Cortex of kidney (tissue), 1 donor: ENCODE data around the gene PDE4B.
"Not testable (repeated sequence)": the region's sequence is repeated elsewhere in the genome, so short reads cannot be mapped to it uniquely, and the experiment has no call there.

Experiments
- DNase-seq: peaks from one replicate; lab custom pipeline; 2025; lab: John Stamatoyannopoulos, UW

Gene PDE4B

DNA sequence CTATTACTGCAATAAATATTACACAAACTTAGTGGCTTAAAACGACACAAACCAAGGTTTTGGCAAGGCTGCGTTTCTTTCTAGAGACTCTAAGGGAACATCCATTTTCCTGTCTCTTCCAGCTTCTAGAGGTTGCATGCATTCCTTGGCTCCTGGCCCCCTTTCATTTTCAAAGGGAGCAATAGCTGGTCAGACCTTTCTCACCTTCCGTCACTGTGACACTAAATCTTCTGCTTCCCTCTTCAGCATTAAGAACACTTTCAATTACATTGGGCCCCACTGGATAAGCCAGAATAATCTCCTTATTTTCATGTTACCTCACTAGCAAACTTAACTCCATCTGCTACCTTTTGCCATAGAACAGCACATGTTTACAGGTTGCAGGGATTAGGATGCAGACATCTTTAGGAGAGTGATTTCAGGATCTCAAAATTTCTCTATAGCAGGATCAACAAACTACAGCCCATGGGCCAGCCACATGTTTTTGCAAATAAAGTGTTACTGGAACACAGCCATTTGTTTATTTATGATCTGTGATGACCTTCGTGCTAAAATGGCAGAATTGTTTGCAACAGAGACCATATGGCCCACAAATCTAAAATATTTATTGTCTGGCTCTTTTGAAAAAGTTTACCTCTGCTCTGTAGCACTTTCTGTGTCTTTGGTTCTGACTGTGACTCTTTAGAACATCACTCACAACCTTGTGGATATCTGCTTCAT, 519.7 kb downstream of the PDE4B start:
- DNase-seq, result no peak

DNA sequence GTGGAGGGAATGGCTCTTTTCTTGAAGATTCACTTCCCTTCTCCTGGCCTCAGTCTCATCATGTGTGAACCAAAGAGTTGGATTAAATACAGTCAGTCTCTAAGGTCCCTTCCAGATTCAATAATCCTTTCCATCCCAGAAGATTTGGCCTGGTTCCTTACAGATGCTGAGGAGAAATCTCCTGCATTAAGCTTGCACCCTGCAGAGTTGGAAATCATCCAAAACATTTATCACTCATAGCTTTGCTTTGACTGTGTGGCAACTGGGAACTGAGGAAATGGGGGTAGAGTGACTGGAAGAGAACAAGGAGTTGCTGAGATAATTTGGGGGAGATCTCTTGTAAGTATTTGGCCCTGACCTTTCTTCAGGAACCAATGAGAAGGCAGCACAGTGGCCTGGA, 520.7 kb downstream of the PDE4B start:
- no peak for DNase-seq

DNA sequence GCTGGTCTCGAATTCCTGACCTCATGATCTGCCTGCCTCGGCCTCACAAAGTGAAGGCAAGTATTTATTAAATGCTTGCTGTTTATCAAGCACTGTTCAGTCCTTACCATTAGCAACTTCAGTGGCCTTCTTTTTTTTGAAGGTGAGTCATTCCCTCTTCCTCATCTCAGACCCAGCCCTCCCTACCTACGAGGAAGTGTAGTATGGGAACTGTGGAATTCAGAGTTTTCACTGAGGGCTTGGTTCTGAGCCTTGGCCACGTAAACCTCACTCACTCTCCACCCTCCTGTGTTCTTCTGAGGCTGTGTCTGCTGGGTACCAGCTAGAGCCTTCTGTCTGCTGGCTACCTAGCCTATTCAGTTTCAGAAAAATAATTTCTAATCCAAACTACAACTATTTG, 523.0 kb downstream of the PDE4B start:
- DNase-seq, result no peak

DNA sequence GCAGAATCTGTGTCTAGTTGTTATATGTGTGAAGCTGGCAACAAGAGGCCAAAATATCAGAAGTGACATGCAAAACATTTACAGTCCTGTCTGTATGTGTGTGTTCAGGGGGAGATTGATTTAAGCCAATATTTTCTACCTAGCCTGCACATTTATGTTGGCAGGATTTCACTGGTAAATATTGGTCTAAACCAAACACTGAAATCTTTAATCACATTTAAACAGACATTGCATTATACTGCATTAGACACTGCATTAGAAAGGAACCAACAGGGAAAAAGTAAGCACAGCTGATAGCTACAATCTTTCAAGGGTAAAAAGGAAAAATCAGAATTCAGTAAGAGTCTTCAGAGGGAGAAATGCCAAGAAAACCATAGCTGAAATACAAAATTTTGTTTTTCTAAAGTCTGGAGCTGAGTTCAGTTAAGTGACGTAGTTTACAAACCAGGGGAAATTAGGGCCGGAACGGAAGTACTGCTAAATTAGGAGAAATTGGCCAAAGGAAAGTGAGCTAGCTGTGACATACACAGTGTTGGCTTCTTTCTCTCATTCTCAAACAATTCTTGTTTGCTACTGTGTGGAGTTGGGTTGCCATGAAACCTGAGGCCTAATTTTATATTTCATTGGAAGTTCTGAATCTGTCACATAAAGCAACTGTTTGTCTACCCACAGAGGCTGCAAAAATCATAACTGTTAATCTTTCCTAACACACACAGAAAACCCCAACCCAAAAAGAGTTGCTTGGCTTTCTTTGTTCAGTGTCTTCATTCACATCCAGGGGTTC, 524.0 kb downstream of the PDE4B start:
- no peak for DNase-seq

DNA sequence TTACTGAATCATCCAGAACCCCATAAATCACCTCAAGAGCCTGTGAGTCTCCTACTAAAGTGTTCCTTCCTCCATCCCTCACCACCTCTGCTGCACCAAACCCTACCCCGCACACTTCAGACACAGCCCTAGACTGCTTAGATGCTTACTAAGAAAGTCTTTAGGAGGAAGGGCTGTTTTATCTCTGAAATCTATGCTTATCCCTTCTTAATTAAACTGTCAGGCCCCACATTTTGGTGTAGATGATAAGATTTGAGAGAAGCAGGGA, 524.5 kb downstream of the PDE4B start:
- DNase-seq, result no peak

DNA sequence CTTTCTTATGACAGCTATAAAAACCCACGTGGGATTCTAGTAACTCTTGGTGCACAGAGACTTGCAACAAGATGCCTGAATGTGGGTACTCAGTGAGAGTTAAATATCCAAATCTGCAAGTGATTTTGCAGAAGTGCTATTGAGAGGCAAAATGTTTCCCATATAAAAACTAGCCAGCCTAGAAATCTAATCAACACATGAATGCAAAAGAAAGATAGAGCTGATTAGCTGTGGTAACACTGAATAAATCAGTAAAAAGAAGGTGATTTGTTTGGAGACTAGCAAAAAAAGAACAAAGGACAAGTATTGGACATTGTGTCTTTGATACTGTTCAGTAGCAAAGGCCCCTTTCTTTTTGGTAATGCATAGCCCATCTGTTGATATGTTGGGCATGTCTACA, 527.5 kb downstream of the PDE4B start:
- DNase-seq, result no peak

DNA sequence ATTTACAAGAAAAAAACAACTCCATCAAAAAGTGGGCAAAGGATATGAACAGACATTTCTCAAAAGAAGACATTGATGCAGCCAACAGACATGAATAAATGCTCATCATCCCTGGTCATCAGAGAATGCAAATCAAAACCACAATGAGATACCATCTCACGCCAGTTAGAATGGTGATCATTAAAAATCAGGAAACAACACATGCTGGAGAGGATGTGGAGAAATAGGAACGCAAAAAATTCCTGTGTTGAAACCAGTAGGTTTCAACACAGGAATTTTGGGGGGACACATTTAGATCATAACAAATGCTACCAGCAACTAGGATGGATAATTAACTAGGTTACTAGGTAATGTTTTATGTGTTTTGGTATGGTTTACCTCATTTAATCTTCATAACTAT, 529.8 kb downstream of the PDE4B start:
- not testable (repeated sequence) for DNase-seq

DNA sequence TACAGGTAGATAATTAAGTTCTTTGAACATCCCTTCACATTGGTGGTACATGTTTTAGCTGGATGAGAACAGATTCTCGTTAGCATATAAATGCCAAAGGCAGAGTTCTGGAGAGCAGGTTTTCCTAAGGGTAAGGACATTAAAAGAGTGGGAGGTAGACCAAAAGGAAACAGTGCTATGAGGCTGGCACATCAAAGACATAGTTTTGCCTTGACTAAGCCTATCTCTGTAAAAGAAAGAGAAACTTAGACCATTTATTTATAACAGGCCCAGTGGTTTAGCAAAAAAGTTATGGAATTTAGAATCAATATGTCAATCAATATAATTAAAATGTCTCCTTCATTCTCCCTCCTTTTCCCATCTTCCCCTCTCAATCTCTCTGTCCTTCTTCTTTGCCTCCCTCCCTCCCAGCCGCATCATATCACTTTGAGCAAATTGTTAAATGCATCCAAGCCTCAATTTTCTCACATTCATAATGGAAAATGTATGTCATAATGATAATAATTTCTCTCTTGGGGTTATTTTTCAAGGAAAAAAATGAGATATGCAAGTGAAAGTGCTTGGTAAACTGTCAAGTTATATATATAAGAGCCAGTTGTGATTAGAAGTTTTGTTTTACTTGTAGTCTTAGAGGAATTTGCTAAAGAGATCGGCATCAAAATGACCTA, 531.4 kb downstream of the PDE4B start:
- DNase-seq, result no peak

DNA sequence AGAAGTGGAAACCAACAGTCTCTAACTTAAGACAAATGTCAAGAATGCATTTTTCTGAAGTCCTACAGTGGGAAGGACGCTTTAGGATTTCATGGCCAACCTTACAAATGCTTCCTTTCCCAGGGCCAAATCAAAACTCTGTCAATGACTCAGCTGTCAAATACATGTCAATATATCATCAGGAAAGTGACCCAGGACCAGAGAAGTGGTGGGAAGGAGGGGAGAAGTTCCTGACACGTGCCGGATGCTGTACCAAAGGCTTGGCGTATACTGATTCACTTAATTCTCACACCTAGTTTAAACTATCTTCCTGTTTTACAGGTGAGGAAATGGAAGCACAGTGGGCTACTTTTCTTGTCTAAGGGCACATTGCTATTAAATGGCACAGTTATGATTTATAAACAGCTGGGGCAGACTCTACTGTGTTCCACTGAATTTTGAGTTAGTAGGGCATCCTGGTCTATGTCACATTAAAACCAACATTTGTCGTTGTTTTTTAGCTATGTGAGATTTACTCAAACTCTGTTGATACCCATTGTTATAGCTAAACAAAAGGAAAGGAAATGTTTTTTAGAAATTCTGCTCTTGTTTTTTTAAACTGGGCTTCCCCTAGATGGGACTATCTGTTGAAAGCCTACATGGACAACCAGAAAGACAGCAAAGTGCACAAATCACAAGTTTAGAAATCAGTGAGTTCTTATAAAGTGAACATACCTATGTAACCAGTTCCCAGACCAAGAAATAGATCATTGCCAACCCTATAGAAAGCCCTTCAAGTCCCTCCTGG, 533.1 kb downstream of the PDE4B start:
- DNase-seq, result no peak

DNA sequence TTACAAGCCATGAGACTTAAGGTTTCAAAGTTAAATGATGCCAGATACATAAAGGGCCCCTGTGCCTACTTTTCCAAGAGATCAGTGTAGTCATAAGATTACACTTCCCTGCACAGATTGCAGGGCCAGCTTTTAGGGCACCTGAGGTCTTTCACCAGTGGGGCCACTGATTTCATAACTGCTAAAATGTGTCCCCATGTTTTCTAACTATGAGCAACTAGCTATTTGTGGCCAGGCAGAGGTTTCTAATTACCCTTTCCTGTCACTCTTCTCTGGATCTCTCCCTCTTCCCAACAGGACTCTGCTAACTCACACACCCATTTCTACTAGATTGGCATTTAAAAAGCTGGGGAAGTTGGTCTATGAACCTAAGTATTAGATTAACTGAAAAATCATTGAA, 534.2 kb downstream of the PDE4B start:
- no peak for DNase-seq

DNA sequence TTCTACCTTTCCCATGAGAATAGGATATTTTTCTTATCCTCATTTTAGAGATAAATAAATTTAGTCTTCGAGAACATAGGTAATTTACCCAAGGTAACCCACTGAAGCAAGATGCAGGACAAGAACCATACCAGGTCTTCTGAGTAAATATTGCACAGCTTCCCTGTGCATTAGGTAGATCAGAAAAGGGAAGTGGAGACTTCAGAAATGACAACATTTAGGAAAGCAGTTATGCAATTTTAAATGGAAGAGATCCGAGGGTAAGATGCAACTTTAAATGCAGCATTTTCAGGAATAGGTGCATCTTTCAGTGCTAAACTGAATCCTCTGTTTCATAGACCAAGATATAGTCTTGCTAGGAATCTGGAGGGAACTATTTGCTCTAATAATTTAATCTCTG, 534.9 kb downstream of the PDE4B start:
- DNase-seq, result no peak

DNA sequence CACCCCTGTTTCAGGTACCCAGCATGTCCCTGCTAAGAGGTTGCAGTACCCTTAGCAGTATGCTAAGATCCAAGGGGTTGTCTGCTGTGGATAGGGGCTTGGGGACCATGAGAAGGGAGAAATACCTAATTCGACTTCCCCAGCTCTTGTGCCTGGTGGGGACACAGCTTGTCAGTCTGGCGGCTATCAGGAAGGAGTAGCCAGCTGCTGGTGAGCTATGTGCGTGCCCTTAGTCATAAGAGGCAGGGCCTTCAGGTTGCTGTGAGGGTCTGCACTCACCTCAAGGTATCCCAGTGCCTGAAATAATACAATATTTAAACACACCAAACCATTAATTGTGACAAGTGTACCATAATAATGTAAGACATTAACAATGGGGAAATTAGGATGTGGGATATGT, 536.2 kb downstream of the PDE4B start:
- DNase-seq, result no peak

DNA sequence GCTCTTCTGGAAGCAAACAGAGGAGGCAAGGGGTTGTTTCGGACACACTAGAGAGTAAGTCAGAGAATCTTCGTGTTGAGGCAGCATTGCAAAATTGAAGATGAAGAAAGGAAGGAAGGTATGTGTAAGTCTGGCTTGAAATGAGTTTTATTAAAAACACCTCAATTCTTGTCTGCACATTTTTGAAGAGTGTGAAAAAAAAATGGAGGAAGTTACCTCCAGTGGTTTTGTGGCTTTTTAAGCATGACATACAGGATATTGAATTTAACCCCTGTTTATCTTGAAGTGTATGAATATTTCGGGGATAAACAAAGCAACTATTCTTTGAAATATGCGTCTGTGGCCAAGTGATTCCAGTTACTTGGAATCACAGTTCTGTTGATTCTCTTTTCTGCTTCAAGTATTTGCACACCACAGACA, 538.0 kb downstream of the PDE4B start:
- no peak for DNase-seq

DNA sequence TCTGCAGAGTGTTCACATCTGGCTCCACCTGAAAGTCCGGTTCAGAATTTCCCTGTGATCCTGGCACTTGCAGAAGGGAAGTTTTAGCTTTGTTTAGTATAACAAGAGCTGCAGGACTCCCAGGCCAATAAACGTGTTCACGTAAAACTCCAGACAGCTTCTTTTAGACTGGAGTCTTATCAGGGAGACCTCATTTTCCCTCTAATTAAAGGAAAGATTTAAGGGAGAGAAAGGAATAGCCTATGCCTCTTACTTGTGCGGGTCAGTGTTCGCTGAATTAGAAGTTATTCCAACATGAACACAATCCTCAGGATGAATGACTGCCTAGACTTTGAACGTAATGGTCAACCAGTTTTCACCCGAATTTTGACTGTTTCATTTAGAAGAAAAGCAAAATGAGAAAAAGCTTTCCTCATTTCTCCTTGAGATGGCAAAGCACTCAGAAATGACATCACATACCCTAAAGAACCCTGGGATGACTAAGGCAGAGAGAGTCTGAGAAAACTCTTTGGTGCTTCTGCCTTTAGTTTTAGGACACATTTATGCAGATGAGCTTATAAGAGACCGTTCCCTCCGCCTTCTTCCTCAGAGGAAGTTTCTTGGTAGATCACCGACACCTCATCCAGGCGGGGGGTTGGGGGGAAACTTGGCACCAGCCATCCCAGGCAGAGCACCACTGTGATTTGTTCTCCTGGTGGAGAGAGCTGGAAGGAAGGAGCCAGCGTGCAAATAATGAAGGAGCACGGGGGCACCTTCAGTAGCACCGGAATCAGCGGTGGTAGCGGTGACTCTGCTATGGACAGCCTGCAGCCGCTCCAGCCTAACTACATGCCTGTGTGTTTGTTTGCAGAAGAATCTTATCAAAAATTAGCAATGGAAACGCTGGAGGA, 539.2 kb downstream of the PDE4B start:
- no peak for DNase-seq

DNA sequence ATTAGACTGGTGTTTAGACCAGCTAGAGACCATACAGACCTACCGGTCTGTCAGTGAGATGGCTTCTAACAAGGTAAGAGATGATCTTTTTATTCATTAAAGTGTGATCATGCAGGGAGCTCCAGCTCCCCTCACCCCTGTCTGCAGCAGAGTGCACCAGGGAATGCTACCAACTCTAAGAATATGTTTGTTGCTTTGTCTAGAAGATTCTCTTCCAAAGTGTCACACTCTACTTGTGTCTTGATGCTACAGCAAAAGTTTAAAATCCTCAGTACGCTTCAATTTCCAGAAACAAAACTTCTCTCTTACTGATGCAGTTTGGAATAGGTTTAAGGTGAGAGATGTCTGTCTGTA, 539.8 kb downstream of the PDE4B start:
- no peak for DNase-seq

DNA sequence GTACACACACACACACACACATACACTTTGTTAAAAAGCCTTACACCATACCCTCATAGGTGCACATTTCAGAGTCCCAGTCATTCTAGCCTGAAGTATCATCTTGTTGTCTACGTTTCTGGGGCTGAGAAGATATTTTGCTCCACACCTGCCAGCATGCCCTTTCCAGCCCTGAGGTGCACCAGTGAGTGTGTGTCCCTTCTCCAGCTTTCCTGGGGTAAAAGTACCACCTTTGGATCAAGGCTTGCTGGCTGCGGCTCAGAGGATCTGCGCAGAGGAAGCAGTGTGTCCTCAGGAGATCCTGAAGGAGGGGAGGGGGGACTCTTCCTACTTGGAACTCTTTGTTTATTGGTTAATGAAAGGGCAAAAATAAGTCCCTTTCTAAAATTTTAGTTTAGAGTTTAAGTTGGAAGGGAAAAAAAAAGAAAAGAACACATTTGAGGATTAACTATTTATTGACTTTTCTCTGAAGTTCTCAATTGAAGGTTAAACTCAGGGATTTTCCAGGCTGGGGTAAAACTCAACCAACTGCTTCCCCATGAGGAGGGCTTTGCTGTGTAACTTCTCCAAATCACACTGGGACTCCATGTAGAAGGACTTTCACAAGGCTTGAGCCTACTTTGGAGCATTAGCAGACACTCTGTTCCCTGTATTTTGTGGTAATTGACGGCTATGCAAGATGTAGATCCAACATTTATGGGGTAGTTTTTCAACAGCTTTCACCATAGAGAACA, 540.9 kb downstream of the PDE4B start:
- DNase-seq, result no peak

DNA sequence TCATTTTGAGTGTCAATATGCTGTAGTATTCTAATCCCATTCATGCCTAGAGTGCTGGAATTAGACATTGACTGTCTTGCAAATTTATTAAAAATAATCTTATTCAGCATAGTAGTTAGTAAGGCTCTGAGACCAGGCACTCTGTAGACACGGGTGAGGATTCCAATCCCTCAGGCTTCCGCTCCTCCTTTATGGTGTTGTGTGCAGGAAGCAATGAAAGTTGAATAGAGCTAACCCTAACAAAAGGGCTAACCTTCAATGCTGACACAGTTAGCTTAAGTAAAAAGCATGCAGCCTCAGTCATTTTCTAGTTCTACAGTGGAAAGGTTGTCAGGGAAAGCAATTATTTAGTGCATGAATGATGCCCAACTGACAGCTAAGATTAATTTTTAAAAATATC, 541.6 kb downstream of the PDE4B start:
- DNase-seq, result no peak

DNA sequence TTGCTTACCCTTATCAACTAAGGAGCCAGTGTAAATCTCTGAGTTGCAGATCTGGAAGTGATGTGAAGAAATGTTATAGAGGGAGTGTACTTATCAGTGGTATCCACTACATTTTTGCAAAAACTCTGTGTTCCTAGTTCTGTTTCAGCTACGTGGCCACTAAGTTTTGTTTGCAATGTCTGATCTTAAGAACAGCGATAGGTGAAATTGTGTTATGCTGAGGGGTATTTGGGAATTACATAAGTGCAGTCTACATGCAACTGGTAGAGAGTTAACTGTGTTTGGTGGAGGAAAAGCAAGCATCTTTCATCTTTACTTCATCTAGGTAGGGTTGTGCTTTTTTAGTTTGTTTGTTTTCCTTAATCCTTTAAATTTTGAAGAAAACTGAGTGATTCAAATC, 542.4 kb downstream of the PDE4B start:
- no peak for DNase-seq

DNA sequence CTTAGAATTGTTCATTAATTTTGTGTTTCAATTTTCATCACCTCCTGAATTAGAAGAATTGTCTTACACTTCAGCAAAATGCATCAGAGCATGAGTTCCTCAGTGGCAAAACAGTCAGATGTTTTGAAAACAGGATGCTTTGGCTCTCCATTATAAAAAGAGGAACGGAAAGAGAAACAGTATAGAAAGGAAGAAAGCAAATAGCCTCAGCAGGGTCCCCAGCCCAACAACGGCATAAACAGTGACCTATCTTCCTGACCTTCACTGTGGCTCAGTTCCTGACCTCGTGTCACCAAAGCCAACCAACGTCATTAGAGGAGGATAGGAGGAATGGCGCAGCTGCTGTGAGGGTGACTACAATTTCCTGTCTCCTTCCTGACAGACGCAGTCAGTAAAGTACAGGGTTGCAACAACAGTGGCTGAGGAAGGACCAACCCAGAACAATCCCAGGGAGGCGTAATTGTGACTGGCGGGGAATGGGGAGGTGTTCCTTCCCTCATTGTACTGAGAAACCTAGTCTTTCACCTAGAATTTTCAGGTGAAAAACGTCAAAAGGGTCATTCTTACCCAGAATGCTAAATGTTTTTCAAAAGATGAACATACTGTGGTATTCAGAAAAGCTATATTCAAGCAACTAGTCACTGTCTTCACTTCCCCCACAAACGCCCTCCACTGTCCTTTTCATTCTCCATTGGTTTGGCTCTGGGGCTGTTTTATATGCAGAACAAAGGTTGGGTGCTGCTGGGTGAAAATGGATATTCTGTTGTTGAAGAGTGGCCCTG, 543.4 kb downstream of the PDE4B start:
- DNase-seq, result no peak

DNA sequence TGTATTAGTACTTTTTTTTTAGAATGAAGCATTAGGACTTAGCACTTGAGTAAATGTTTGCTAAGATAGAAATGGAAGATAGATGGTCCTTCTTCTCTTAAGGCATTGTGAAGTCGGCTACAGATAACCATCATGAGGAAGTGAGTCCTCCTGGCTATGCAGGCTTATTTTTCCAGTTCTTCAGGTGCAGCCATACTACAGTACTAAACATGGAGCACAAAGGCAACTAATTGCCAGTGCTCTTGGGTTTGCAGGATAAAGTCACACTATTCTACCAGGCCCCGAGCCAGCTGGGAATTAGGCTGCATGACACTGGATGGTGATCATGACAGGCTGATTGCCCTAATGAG, 543.9 kb downstream of the PDE4B start:
- no peak for DNase-seq
